PC-3 (cell line): ENCODE data around the gene HDAC4.

Experiments used
- EZH2 ChIP-seq: fragments of 300-600 bp; sonication (generic); IDR thresholded peaks from one replicate; pipeline ENCODE4 v1.6.1; 2017; ENCODE audit warnings: antibody characterized with exemption, mild to moderate bottlenecking, low read length; ENCODE audit not compliant: unreplicated experiment
- EZH2phosphoT487 ChIP-seq: fragments of 300-600 bp; sonication (generic); IDR thresholded peaks from 2 replicates; pipeline ENCODE4 v1.6.1; 2018; ENCODE audit warnings: mild to moderate bottlenecking, antibody characterized with exemption, low read length, borderline replicate concordance
- TF ChIP-seq, protein P1 (sequence below): fragments of 300-600 bp; sonication (generic); conservative IDR thresholded peaks from 2 replicates; pipeline ENCODE4 v1.5.1; 2017; ENCODE audit warnings: antibody characterized with exemption, low read depth, mild to moderate bottlenecking, low read length

DNA sequence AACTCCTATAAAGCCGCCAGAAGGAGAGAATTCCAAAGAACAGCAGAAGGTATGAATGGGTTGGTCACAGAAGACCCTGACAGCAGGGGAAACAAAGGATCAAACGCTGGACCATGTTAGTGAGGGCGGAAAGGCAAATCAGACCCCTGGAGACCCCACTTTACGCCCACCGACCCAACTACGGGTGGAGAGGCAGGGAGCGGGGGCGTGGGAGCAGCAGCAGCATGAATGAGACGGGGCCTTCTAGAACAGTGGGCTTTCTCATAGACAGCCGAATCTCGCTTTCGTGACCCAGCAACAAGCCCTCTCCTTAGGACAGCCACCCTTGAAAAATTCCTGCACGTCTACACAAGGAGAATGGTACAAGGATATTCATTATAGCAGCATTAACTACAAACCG is 191.0 kb downstream of the HDAC4 start:
- TF ChIP-seq, protein P1, sequence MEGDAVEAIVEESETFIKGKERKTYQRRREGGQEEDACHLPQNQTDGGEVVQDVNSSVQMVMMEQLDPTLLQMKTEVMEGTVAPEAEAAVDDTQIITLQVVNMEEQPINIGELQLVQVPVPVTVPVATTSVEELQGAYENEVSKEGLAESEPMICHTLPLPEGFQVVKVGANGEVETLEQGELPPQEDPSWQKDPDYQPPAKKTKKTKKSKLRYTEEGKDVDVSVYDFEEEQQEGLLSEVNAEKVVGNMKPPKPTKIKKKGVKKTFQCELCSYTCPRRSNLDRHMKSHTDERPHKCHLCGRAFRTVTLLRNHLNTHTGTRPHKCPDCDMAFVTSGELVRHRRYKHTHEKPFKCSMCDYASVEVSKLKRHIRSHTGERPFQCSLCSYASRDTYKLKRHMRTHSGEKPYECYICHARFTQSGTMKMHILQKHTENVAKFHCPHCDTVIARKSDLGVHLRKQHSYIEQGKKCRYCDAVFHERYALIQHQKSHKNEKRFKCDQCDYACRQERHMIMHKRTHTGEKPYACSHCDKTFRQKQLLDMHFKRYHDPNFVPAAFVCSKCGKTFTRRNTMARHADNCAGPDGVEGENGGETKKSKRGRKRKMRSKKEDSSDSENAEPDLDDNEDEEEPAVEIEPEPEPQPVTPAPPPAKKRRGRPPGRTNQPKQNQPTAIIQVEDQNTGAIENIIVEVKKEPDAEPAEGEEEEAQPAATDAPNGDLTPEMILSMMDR: no peak
- TF ChIP-seq EZH2 (no peak), EZH2phosphoT487 (no peak)
